ENCODE results near the gene ERN1.

- no peak for TF ChIP-seq EP300 (IDR thresholded peaks at IDR 0.05; ENCODE audit: borderline replicate concordance in 1 of 2, low read depth in 2 of 2, low read length in 2 of 2)
- TF ChIP-seq TAF7 (optimal IDR thresholded peaks at IDR 0.05; ENCODE audit: borderline replicate concordance, low read depth, low read length), result no peak
- peak in 2 of 3 experiments; percentile 6 to 16; a peak in 2 of 4 replicates for TF ChIP-seq CTCF (IDR thresholded peaks at IDR 0.05; ENCODE audit: control extremely low read depth in 1 of 3, insufficient read depth in 1 of 3, low read depth in 1 of 3, low read length in 3 of 3)
- TF ChIP-seq YY1 (IDR thresholded peaks at IDR 0.05; ENCODE audit: low read depth, low read length), result no peak
- TF ChIP-seq POLR2A (IDR thresholded peaks at IDR 0.05; ENCODE audit: control extremely low read depth in 1 of 2, low read depth in 2 of 2, low read length in 2 of 2), result no peak
- TF ChIP-seq USF2 (IDR thresholded peaks at IDR 0.05; ENCODE audit: low read length), result no peak
- TF ChIP-seq POLR2AphosphoS5 (IDR thresholded peaks at IDR 0.05; ENCODE audit: low read depth, low read length), result no peak
- no peak for TF ChIP-seq EZH2 (IDR thresholded peaks at IDR 0.05; ENCODE audit: low read depth, low read length, severe bottlenecking)
- TF ChIP-seq NRF1 (IDR thresholded peaks at IDR 0.05; ENCODE audit: low read depth, low read length), result no peak
- no peak for TF ChIP-seq CEBPB (IDR thresholded peaks at IDR 0.05; ENCODE audit: low read depth, low read length)
- peak; percentile 20 to 39; a peak in 2 of 4 replicates for TF ChIP-seq RAD21 (IDR thresholded peaks at IDR 0.05 in 1 of 2, conservative IDR thresholded peaks at IDR 0.05 in 1 of 2; ENCODE audit: low read depth in 2 of 2, low read length in 2 of 2)
- no peak for TF ChIP-seq SAP30 (IDR thresholded peaks at IDR 0.05; ENCODE audit: insufficient read depth, insufficient replicate concordance, low read length)
- TF ChIP-seq KDM5A (IDR thresholded peaks at IDR 0.05; ENCODE audit: low read length), result no peak
- TF ChIP-seq GABPA (IDR thresholded peaks at IDR 0.05; ENCODE audit: borderline replicate concordance, insufficient read depth, low read length), result no peak
Measured at GRCh38 chr17:64154717-64155116, 24.8 kb upstream of the ERN1 start.
